Mucosa of descending colon (tissue), 3 donors: ENCODE data around the gene DHX16. TPM values are rescaled to one million over a fixed set of nuclear protein-coding genes. Genes with fewer than 3 reads are reported as not detected.

ENCODE experiments used
- ATAC-seq: fragments of 200-7000 bp; cut with Tn5 transposase; one replicate; pipeline ENCODE4 v1.9.1; 2020; ENCODE audit warnings: mild to moderate bottlenecking, moderate library complexity
- DNase-seq, 3 donors: peaks; one replicate each; pipeline ENCODE4 v3.0.0-alpha.2; 2020
- H3K36me3 ChIP-seq: fragments of 200-600 bp; one replicate; pipeline ENCODE4 v1.8.0; 2021; ENCODE audit warnings: low read depth, mild to moderate bottlenecking
- H3K4me1 ChIP-seq: fragments of 200-600 bp; one replicate; pipeline ENCODE4 v1.8.0; 2021; ENCODE audit warnings: low read depth, mild to moderate bottlenecking
- H3K4me3 ChIP-seq: fragments of 200-600 bp; one replicate; pipeline ENCODE4 v1.8.0; 2021; ENCODE audit warnings: mild to moderate bottlenecking
- H3K9me3 ChIP-seq: fragments of 200-600 bp; one replicate; pipeline ENCODE4 v1.8.0; 2021; ENCODE audit warnings: mild to moderate bottlenecking
- CTCF ChIP-seq: fragments of 200-600 bp; IDR thresholded peaks from one replicate; pipeline ENCODE4 v1.8.0; 2022; ENCODE audit warnings: antibody characterized with exemption, mild to moderate bottlenecking
- intact Hi-C, 2 donors: fragments of 100-400 bp; cut with DNase I in 1 of 2; cut with micrococcal nuclease in 1 of 2; formaldehyde crosslinking; loops; one replicate each; pipeline versions ENCODE4 v1.11.0 to v1.11.1; 2022; cut with DNase I, micrococcal nuclease
- total RNA-seq, 3 donors: library from RNA; stranded (reverse); fragmentation: NEBNext Ultra II Directional in 2 of 3; extraction: Animal tissue kit (Norgen Biotek cat#: 25700) in 2 of 3; gene quantifications; one replicate each; pipeline versions ENCODE4 v1.2.1 to v1.2.4, GENCODE V29; 2021 to 2023
- donor health status: DM: no; HTN: no; CAD: no; lungs with moderate emphysema.
- donor health status: DM: no; HTN: no; CAD: no.
- donor health status: DM: no; HTN: yes; CAD: no.

The DHX16 gene
- total RNA-seq, 3 donors from 2014 or later = 31.0 to 36.2 (median 36.0) TPM

- DNase-seq (peak in 1 of 3 donors; percentile 12), ATAC-seq (no peak)
- Histone ChIP-seq H3K36me3 (no peaks in the 10 kb centered on the region), H3K4me3 (no peak overlapping the region), H3K9me3 (no peaks in the 10 kb centered on the region), H3K4me1 (peaks cover 4% of the 10 kb centered on the region)
- no peak for TF ChIP-seq CTCF
- intact Hi-C loops = no loop called here
These were observed 39.1 kb upstream of the DHX16 start for GRCh38 chr6:30711758-30712380.

GRCh38 chr6:30709101-30709868, 36.5 kb upstream of the DHX16 start:
- no peak for TF ChIP-seq CTCF
- Histone ChIP-seq H3K4me1 (no peaks in the 10 kb centered on the region), H3K36me3 (no peaks in the 10 kb centered on the region), H3K4me3 (no peak overlapping the region), H3K9me3 (no peaks in the 10 kb centered on the region)
- intact Hi-C loops = no loop called here
- DNase-seq = peak in 1 of 3 donors; percentile 2
- no peak for ATAC-seq

GRCh38 chr6:30707281-30707850, 34.6 kb upstream of the DHX16 start:
- DNase-seq (peak in 2 of 3 donors; percentile 10 to 50), ATAC-seq (peak; percentile 73)
- H3K36me3 ChIP-seq = no peaks in the 10 kb centered on the region
- H3K4me3 ChIP-seq = no peak overlapping the region
- TF ChIP-seq CTCF = no peak
- H3K4me1 ChIP-seq = no peaks in the 10 kb centered on the region
- intact Hi-C loops = no loop called here
- H3K9me3 ChIP-seq = no peaks in the 10 kb centered on the region

- H3K4me3 ChIP-seq = no peak overlapping the region
- ATAC-seq = no peak
- no peaks in the 10 kb centered on the region for H3K4me1 ChIP-seq
- TF ChIP-seq CTCF = no peak
- no peak for DNase-seq
- H3K9me3 ChIP-seq = no peaks in the 10 kb centered on the region
- intact Hi-C loops = no loop called here
- no peaks in the 10 kb centered on the region for H3K36me3 ChIP-seq
These were observed 32.8 kb upstream of the DHX16 start for GRCh38 chr6:30705620-30706019.

GRCh38 chr6:30703821-30704220, 31.0 kb upstream of the DHX16 start:
- Histone ChIP-seq H3K9me3 (no peaks in the 10 kb centered on the region), H3K4me3 (no peak overlapping the region), H3K4me1 (no peaks in the 10 kb centered on the region), H3K36me3 (no peaks in the 10 kb centered on the region)
- TF ChIP-seq CTCF = no peak
- ATAC-seq = no peak
- intact Hi-C loops = no loop called here
- peak in 1 of 3 donors; percentile 13 for DNase-seq
